Stomach smooth muscle (tissue), 2 donors: Measurements from ENCODE around the gene ZNF845.
A peak's percentile ranks its signal among the peaks of the same experiment; 100 is the strongest.
"Not testable (repeated sequence)": the region's sequence is repeated elsewhere in the genome, so short reads cannot be mapped to it uniquely, and the experiment has no call there.

ENCODE experiments used
- H3K27ac ChIP-seq: one replicate; pipeline ENCODE4 v1.7.0; 2013; ENCODE audit warnings: mild to moderate bottlenecking, low read length, inconsistent platforms
- H3K27me3 ChIP-seq, 2 donors: one replicate each; pipeline ENCODE4 v1.7.0; 2013; ENCODE audit warnings: low read length in 2 of 2; ENCODE audit not compliant: insufficient read depth in 2 of 2, control insufficient read depth in 1 of 2
- H3K36me3 ChIP-seq, 2 donors: one replicate each; pipeline ENCODE4 v1.7.0; 2013; ENCODE audit warnings: low read length in 2 of 2; ENCODE audit not compliant: control insufficient read depth in 2 of 2, insufficient read depth in 2 of 2
- H3K4me1 ChIP-seq: one replicate; pipeline ENCODE4 v1.7.0; 2013; ENCODE audit warnings: low read length; ENCODE audit not compliant: control insufficient read depth, insufficient read depth
- H3K4me3 ChIP-seq, 2 donors: one replicate each; pipeline ENCODE4 v1.7.0; 2013; ENCODE audit warnings: low read length in 2 of 2
- H3K9ac ChIP-seq, 2 donors: one replicate each; pipeline ENCODE4 v1.7.0; 2013; ENCODE audit warnings: low read length in 2 of 2, mild to moderate bottlenecking in 1 of 2
- H3K9me3 ChIP-seq, 2 donors: one replicate each; pipeline ENCODE4 v1.7.0; 2013; ENCODE audit warnings: low read length in 2 of 2; ENCODE audit not compliant: control insufficient read depth in 2 of 2
- donor health status: healthy.
- donor health status: Pancreatic carcinoma.

Gene ZNF845

GRCh38 chr19:53381376-53381775, 47.8 kb downstream of the ZNF845 start:
- Histone ChIP-seq H3K9ac (no peak overlapping the region), H3K27ac (no peak overlapping the region), H3K9me3 (no peaks in the 10 kb centered on the region), H3K36me3 (peaks cover 13 to 24% of the 10 kb centered on the region in 2 donors), H3K27me3 (no peaks in the 10 kb centered on the region), H3K4me1 (no peaks in the 10 kb centered on the region), H3K4me3 (no peak overlapping the region)

- no peak overlapping the region for H3K27ac ChIP-seq
- no peak overlapping the region for H3K9ac ChIP-seq
- no peaks in the 10 kb centered on the region for H3K4me1 ChIP-seq
- H3K9me3 ChIP-seq = no peaks in the 10 kb centered on the region
- peaks cover 0 to 2% of the 10 kb centered on the region in 2 donors for H3K36me3 ChIP-seq
- H3K27me3 ChIP-seq = peaks cover 0 to 2% of the 10 kb centered on the region in 2 donors
- H3K4me3 ChIP-seq = no peak overlapping the region
Measured at GRCh38 chr19:53388168-53388567, 54.6 kb downstream of the ZNF845 start.

- peaks cover 0 to 2% of the 10 kb centered on the region in 2 donors for H3K36me3 ChIP-seq
- H3K9ac ChIP-seq = no peak overlapping the region
- H3K4me1 ChIP-seq = no peaks in the 10 kb centered on the region
- H3K4me3 ChIP-seq = no peak overlapping the region
- H3K9me3 ChIP-seq = no peaks in the 10 kb centered on the region
- peaks cover 0 to 2% of the 10 kb centered on the region in 2 donors for H3K27me3 ChIP-seq
- no peak overlapping the region for H3K27ac ChIP-seq
Measured at GRCh38 chr19:53388904-53389303, 55.4 kb downstream of the ZNF845 start.

DNA sequence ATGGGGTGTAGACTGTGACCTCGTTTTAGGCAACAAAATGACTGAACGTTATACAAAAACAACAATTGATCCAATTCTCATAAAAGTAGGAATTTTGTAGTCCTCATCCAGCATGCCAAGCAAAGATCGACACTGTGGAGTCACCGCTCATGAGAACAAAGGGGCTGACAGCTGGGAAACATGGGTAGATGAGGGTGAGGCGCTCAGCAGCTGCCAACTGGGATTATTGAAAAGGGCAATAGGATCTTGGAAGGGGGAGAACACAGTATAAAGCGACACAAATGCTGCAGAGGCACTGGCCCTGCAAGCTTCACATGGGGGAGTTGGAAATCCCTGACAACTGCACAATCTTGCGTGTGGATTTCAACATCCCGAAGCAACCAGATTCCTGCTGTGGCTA, 56.0 kb downstream of the ZNF845 start:
- H3K36me3 ChIP-seq = peaks cover 0 to 2% of the 10 kb centered on the region in 2 donors
- H3K9me3 ChIP-seq = no peaks in the 10 kb centered on the region
- H3K27me3 ChIP-seq = peaks cover 0 to 2% of the 10 kb centered on the region in 2 donors
- no peak overlapping the region for H3K4me3 ChIP-seq
- H3K9ac ChIP-seq = no peak overlapping the region
- peaks cover 7% of the 10 kb centered on the region for H3K4me1 ChIP-seq
- H3K27ac ChIP-seq = no peak overlapping the region

DNA sequence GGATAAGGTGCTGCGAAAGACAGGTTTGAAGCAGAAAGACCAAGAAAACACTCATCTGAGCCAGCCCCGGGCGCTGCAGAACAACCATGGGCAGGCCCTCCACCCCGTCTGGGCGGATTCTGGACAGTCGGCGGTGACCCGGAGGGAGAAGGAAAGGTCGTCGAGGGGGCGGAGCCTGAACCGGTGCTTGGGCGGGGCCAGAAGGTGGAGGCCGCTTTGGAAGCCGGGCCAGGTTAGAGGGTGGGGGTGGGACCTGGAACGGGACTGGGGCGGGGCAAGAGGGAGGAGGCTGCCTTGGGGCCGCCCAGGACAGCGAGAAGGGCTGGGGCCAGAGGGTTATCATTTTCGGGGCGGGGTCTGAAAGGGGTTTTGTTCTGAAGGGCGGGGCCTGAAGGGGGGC, 56.4 kb downstream of the ZNF845 start:
- H3K9me3 ChIP-seq = no peaks in the 10 kb centered on the region
- H3K9ac ChIP-seq = no peak overlapping the region
- no peak overlapping the region for H3K4me3 ChIP-seq
- H3K27me3 ChIP-seq = peaks cover 0 to 2% of the 10 kb centered on the region in 2 donors
- peaks cover 0 to 2% of the 10 kb centered on the region in 2 donors for H3K36me3 ChIP-seq
- no peak overlapping the region for H3K27ac ChIP-seq
- peaks cover 8% of the 10 kb centered on the region for H3K4me1 ChIP-seq

DNA sequence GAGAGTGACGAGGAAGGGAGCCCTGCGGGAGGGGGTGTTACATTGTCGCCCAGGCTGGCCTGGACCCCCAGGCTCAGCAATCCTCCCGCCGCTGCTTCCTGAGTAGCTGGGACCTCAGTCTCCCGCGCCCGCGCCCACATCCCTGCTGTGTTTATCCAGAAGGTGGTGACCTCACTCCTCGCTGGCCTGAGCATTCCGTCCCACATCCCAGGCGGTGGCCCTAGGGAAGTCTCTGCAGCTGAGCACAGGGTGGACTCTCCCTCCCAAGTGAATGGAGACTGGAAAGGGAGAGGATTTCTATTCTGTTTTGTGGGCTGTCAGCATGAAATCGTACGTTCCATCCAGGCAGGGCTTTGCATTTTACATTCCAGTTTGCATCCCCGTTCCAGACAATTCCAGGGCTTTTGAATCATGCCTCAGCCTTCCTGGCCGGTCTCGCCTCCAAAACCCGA, 61.0 kb downstream of the ZNF845 start:
- H3K27me3 ChIP-seq = peaks cover 0 to 1% of the 10 kb centered on the region in 2 donors

DNA sequence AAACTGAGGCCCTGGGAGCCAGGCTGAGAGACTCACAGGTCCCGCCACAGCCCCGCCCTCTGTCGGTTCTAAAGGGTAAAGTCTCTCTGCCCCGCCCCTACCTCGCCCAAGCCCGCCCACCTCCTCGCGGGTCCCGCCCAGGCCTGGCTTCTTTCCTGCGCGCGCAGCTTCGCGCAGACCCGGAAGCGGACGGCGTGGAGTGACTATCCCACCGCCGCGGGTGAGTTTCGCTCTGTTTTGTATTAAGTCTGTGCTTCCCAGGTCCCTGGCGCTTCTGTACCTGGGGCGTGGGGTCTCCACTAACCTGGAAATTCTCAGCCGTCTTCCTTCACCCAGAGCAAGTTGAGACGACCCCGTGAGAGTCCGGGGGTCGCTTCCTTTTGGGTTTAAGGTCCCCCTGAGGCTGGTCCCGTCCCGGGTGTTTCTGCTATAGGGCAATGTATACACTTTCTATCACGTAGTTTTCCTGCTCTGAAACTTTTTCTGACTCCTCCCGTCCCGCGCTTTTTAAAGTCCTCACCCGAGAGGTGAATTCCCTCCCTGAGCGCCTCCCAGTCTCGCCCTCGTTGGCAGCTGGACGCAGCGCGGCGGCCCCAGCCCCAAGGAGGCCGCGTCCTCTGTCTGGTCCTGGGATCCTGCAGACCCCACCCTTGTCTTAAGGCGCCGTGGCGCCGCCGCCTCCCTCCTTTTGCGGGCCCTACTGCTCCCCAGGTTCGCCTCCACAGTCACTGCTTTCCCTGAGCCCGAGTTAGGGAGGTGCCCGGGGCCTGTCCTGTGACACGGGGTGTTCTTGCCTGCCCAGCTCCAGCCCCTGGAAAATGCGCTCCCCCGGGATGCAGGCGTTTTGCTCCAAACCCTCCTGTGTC, 61.7 kb downstream of the ZNF845 start, which contains the start of gene ZNF765:
ZNF765 (plus strand) TSS at position 176 of the 866 bp plus-strand sequence. CDS start 2,867 bp downstream, outside the sequence.
- peak within 1 kb of the TSS; percentile 69 for H3K27ac ChIP-seq

More for the DNA sequence above, 61.0 kb downstream of the ZNF845 start:
- Histone ChIP-seq H3K9me3 (no peaks in the 10 kb centered on the region), H3K36me3 (peaks cover 3 to 4% of the 10 kb centered on the region in 2 donors), H3K4me3 (peak overlapping the region; percentile 87 to 88), H3K9ac (peak overlapping the region; percentile 70 to 82), H3K4me1 (peaks cover 11% of the 10 kb centered on the region), H3K27ac (peak overlapping the region; percentile 69)

GRCh38 chr19:53395840-53396524, 62.4 kb downstream of the ZNF845 start:
- H3K27me3 ChIP-seq, H3K9me3 ChIP-seq: not testable (repeated sequence)
- Histone ChIP-seq H3K4me1 (peaks cover 11% of the 10 kb centered on the region), H3K4me3 (peak overlapping the region; percentile 87 to 88), H3K9ac (peak overlapping the region; percentile 84 to 90), H3K36me3 (peaks cover 11 to 12% of the 10 kb centered on the region in 2 donors), H3K27ac (peak overlapping the region; percentile 69)

More for the DNA sequence above, 61.7 kb downstream of the ZNF845 start, which contains the start of gene ZNF765:
- peaks cover 11% of the 10 kb centered on the region for H3K4me1 ChIP-seq
- peak within 1 kb of the TSS; percentile 84 to 90 for H3K9ac ChIP-seq
- no peaks in the 10 kb centered on the region for H3K9me3 ChIP-seq
- peaks cover 7 to 8% of the 10 kb centered on the region in 2 donors for H3K36me3 ChIP-seq
- H3K27me3 ChIP-seq = no peaks in the 10 kb centered on the region
- peak within 1 kb of the TSS; percentile 87 to 88 for H3K4me3 ChIP-seq

DNA sequence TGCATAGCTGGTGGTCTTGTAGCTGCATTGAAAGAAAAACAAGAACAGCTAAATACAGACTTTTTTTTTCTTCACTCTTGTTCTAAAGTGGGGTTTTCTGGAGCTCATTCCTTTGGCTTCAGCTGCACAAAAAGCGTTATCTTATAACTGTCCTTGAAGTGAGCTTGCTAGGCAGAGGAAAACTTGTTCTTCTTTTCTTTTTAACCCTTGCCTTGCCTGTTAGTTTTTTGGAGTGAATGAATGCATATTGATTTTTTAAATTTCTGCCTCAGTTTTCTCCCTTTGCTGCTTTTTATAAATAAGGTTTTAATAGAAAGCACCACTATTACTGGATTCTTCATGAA, 62.9 kb downstream of the ZNF845 start:
- Histone ChIP-seq H3K9ac (no peak overlapping the region), H3K36me3 (peaks cover 12% of the 10 kb centered on the region in 2 donors), H3K9me3 (no peaks in the 10 kb centered on the region), H3K4me3 (no peak overlapping the region), H3K4me1 (peaks cover 11% of the 10 kb centered on the region), H3K27me3 (no peaks in the 10 kb centered on the region), H3K27ac (no peak overlapping the region)

- not testable (repeated sequence) for H3K4me3 ChIP-seq, H3K27ac ChIP-seq, H3K27me3 ChIP-seq, H3K9me3 ChIP-seq, H3K9ac ChIP-seq
- Histone ChIP-seq H3K36me3 (peaks cover 17 to 18% of the 10 kb centered on the region in 2 donors), H3K4me1 (peaks cover 11% of the 10 kb centered on the region)
Measured at GRCh38 chr19:53397918-53398317, 64.4 kb downstream of the ZNF845 start.
